AG09319 (cell line): ENCODE data around the gene SAFB2.

Source experiments
- DNase-seq: peaks from one replicate; pipeline ENCODE4 v3.0.0-alpha.2; 2010; ENCODE audit warnings: low read depth; ENCODE audit errors: extremely low read depth
- TF ChIP-seq, protein P1 (sequence below): IDR thresholded peaks from 2 replicates; pipeline ENCODE4 v1.5.1; 2011; ENCODE audit warnings: low read depth, mild to moderate bottlenecking, inconsistent platforms, low read length, moderate library complexity

SAFB2 gene

DNA sequence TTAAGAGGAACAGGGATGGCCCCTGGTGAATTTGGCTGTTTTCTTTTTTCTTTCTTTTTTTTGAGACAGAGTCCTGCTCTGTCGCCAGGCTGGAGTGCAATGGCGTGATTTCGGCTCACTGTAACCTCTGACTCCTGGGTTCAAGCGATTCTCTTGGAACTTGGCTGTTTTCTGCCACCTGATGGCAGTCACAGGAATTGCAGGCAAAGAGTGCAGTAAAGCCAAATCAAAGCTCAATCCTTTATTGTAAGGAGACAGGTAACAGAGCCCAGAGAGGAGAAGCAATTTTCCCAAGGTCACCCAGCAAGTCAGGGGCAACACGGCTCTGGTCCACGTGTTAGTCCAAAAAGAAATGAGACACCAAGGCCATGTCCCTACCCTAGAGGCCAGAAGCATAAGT lies 61.0 kb downstream of the SAFB2 start:
- DNase-seq = no peak
- TF ChIP-seq, protein P1, sequence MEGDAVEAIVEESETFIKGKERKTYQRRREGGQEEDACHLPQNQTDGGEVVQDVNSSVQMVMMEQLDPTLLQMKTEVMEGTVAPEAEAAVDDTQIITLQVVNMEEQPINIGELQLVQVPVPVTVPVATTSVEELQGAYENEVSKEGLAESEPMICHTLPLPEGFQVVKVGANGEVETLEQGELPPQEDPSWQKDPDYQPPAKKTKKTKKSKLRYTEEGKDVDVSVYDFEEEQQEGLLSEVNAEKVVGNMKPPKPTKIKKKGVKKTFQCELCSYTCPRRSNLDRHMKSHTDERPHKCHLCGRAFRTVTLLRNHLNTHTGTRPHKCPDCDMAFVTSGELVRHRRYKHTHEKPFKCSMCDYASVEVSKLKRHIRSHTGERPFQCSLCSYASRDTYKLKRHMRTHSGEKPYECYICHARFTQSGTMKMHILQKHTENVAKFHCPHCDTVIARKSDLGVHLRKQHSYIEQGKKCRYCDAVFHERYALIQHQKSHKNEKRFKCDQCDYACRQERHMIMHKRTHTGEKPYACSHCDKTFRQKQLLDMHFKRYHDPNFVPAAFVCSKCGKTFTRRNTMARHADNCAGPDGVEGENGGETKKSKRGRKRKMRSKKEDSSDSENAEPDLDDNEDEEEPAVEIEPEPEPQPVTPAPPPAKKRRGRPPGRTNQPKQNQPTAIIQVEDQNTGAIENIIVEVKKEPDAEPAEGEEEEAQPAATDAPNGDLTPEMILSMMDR = peak; percentile 19

DNA sequence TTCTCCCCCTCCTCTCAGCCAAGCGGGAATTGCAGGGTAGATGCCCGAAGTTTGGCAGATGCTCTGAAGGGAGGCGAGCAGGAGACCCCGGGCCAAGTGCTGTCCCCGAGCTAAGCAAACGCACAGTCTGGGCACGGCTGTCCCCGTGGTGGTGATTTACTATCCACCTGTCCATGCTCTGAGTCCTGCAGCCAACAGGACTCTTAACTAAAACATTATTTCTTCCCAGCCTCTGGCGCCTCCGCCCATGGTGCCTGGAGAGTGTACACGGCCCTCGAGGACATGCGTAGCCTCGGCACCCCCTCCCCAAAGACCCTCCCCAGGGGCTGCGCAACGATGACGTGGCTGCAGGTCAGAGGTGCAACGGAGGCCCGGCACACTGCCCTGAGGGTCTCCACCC lies 62.4 kb downstream of the SAFB2 start:
- TF ChIP-seq, protein P1 = no peak
- DNase-seq = no peak

DNA sequence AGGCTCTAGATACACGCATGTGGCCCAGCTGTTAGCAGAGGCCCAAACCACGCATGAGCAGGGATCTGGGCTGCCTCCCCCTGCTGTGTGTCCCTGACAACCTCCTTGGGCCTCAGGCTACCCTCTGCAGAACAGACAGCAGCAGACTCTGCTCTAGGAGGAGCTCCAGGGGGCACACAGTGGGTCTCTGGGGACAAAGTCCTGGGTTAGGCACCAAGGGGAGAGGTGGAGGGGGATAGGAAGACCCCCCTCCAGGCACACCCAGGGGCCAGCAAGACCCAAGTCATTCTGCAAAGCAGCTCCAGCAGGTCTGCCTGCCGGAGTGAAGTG lies 62.8 kb downstream of the SAFB2 start:
- TF ChIP-seq, protein P1 = no peak
- no peak for DNase-seq

DNA sequence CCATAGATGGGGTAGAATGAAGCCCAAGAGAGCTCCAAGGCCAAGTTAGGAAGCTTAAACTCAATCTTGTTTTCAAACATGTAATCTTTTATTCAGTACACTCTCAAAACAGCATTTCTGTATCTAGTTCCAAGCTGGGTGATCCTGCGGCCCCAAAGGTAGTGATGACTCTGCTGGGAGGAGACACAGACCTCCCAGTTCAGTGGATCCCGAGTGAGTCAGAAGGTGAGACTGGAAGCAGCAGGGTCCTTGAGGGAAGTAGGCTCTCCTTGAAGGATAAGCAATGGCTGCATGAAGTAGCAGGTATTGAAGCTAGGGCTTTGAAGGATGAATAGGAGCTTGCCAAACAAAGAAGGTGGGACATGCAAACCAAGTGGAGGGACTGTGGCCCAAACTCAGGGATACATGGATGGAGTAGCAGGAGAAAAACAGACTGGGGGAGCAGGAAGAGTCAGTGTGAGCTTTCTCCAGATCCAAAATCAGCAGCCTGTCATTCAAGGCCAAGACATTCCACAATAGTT lies 64.4 kb downstream of the SAFB2 start:
- no peak for DNase-seq
- TF ChIP-seq, protein P1 = no peak

DNA sequence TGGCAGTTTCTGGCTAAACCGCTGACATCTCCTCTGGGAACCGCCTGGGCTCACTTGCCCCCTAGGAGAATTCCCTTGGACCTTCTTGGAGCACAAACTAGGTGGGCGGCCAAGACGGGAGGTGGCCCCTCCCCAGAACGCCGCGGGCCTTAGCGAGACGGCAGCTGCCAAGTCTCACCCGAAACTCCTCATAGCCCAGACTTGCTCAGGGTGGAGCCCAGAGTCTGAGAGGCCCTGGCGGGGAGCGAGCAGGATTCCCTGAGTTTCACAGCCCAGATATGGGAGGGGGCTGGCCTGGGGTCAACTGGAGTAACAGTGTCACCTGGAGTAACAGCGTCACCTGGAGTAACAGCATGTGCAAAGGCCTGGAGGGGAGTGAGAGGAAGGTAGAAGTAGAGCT lies 64.9 kb downstream of the SAFB2 start:
- TF ChIP-seq, protein P1 = no peak
- no peak for DNase-seq

DNA sequence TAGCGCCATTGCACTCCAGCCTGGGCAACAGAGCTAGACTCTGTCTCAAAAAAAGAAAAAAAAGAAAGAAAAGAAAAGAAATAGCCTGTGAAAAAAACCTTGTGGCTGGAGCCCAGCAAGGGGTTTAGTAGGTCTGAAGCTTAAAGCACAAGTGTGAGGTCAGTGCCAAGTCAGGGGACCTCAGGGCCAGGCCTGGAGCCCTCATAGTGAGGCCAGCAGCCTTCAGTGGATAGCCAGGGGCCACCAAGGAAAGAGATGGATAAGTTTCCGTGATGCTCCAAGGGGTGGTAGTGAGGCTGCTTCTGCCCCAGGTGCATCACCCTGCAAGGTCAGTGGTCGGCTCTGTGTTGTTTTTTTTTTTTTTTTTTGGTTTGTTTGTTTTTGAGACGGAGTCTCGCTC lies 67.7 kb downstream of the SAFB2 start:
- no peak for DNase-seq
- TF ChIP-seq, protein P1 = no peak

DNA sequence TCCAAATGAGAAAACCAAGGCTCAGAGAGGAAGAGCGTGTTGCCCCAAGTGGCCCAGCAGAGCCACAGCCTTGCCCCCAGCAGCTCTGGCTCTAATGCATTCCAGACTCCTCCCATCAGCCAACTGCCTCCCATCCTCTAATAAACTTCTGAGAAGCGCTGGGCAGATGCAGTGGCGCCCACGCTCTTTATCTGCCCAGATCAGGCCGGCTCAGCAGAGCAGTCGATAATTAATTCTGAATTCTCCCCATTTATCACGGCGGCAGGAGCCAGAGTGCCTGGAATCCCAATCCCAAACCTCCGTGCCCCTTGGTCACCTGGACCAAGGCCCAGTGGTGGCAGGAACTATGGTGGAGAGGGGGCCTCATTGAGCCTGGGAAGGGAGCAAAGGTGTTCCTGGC lies 68.7 kb downstream of the SAFB2 start:
- TF ChIP-seq, protein P1 = no peak

More for the DNA sequence above, 68.7 kb downstream of the SAFB2 start:
- DNase-seq = no peak
